DOHH2 (cell line): Measurements from ENCODE around the gene CCDC158.

Source experiments
- H3F3A ChIP-seq: fragments of 200-600 bp; sonication (generic), shearing (Covaris generic); 2 replicates; pipeline ENCODE4 v1.6.0; 2016; ENCODE audit warnings: antibody characterized with exemption, mild to moderate bottlenecking; ENCODE audit not compliant: control insufficient read depth, insufficient read depth
- H3K27ac ChIP-seq: fragments of 200-600 bp; sonication (generic); 2 replicates; pipeline ENCODE4 v1.5.1; 2014; ENCODE audit warnings: low read depth, mild to moderate bottlenecking, low read length, moderate library complexity
- H3K27me3 ChIP-seq: fragments of 200-600 bp; sonication (generic); 2 replicates; pipeline ENCODE4 v1.6.1; 2014; ENCODE audit warnings: mild to moderate bottlenecking, low read length, mixed read lengths; ENCODE audit not compliant: control insufficient read depth
- H3K36me3 ChIP-seq: fragments of 200-600 bp; sonication (generic); 2 replicates; pipeline ENCODE4 v1.6.1; 2014; ENCODE audit warnings: mild to moderate bottlenecking, low read length, moderate library complexity, mixed read lengths; ENCODE audit not compliant: control insufficient read depth
- H3K4me1 ChIP-seq: fragments of 200-600 bp; sonication (generic); 2 replicates; pipeline ENCODE4 v1.6.1; 2014; ENCODE audit warnings: mild to moderate bottlenecking, low read length, mixed read lengths; ENCODE audit not compliant: control insufficient read depth
- H3K4me2 ChIP-seq: fragments of 200-600 bp; sonication (generic); 2 replicates; pipeline ENCODE4 v1.6.0; 2014; ENCODE audit warnings: mild to moderate bottlenecking, low read length, moderate library complexity
- H3K4me3 ChIP-seq: fragments of 200-600 bp; sonication (generic); 2 replicates; pipeline ENCODE4 v1.5.1; 2014; ENCODE audit warnings: mild to moderate bottlenecking, low read length, mixed read lengths
- H3K79me2 ChIP-seq: fragments of 200-600 bp; sonication (generic); 2 replicates; pipeline ENCODE4 v1.6.1; 2014; ENCODE audit warnings: mild to moderate bottlenecking, low read length, mixed read lengths; ENCODE audit not compliant: control insufficient read depth
- H3K9me2 ChIP-seq: fragments of 200-600 bp; sonication (generic); replicated peaks from 2 replicates; pipeline ENCODE4 v1.6.1; 2014; ENCODE audit warnings: mild to moderate bottlenecking, low read length, mixed read lengths; ENCODE audit not compliant: control insufficient read depth
- H3K9me3 ChIP-seq: fragments of 200-600 bp; sonication (generic); 2 replicates; pipeline ENCODE4 v1.6.1; 2014; ENCODE audit warnings: antibody characterized with exemption, low read length, mixed read lengths; ENCODE audit not compliant: control insufficient read depth, insufficient read depth
- H4K20me1 ChIP-seq: fragments of 200-600 bp; sonication (generic); 2 replicates; pipeline ENCODE4 v1.6.0; 2014; ENCODE audit warnings: low read depth, mild to moderate bottlenecking, antibody characterized with exemption, low read length, moderate library complexity; ENCODE audit not compliant: control insufficient read depth, insufficient read depth
- CTCF ChIP-seq: fragments of 200-600 bp; sonication (generic); IDR thresholded peaks from one replicate; pipeline ENCODE4 v1.5.1; 2014; ENCODE audit warnings: antibody characterized with exemption, mild to moderate bottlenecking, low read depth, low read length; ENCODE audit not compliant: poor library complexity, severe bottlenecking
- EZH2phosphoT487 ChIP-seq: fragments of 200-600 bp; sonication (generic); IDR thresholded peaks from 2 replicates; pipeline ENCODE4 v1.6.1; 2017; ENCODE audit warnings: borderline replicate concordance, mild to moderate bottlenecking, antibody characterized with exemption, low read length, moderate library complexity, mixed read lengths

Gene CCDC158

GRCh38 chr4:76420188-76420761 is 666 bp downstream of the CCDC158 start:
- Histone ChIP-seq H4K20me1 (no peaks in the 10 kb centered on the region), H3F3A (no peaks in the 10 kb centered on the region), H3K27ac (no peak overlapping the region), H3K36me3 (no peaks in the 10 kb centered on the region), H3K27me3 (no peaks in the 10 kb centered on the region; the same call in 1 of the 2 replicates), H3K9me3 (no peaks in the 10 kb centered on the region), H3K79me2 (no peaks in the 10 kb centered on the region), H3K4me3 (no peak overlapping the region), H3K4me1 (no peaks in the 10 kb centered on the region), H3K4me2 (no peak overlapping the region), H3K9me2 (no peaks in the 10 kb centered on the region)
- no peak for TF ChIP-seq EZH2phosphoT487
- no peak for TF ChIP-seq CTCF

- no peaks in the 10 kb centered on the region for H3K9me3 ChIP-seq
- no peak overlapping the region for H3K4me2 ChIP-seq
- peaks cover 4% of the 10 kb centered on the region; the same call in 1 of the 2 replicates for H3K27me3 ChIP-seq
- TF ChIP-seq CTCF (no peak), EZH2phosphoT487 (no peak)
- H3K4me1 ChIP-seq, result no peaks in the 10 kb centered on the region
- no peaks in the 10 kb centered on the region for H4K20me1 ChIP-seq
- no peaks in the 10 kb centered on the region for H3F3A ChIP-seq
- no peaks in the 10 kb centered on the region for H3K79me2 ChIP-seq
- H3K9me2 ChIP-seq, result no peaks in the 10 kb centered on the region
- no peak overlapping the region for H3K4me3 ChIP-seq
- no peaks in the 10 kb centered on the region for H3K36me3 ChIP-seq
- H3K27ac ChIP-seq, result no peak overlapping the region
These were observed 10.3 kb downstream of the CCDC158 start for GRCh38 chr4:76410636-76411035.

GRCh38 chr4:76407440-76408119 is 13.4 kb downstream of the CCDC158 start:
- Histone ChIP-seq H3K9me3 (no peaks in the 10 kb centered on the region), H3K4me2 (no peak overlapping the region)
- TF ChIP-seq EZH2phosphoT487 (no peak), CTCF (no peak)

More at GRCh38 chr4:76407440-76408119, 13.4 kb downstream of the CCDC158 start:
- no peaks in the 10 kb centered on the region for H3K36me3 ChIP-seq
- H3K27me3 ChIP-seq, result peaks cover 4% of the 10 kb centered on the region; the same call in 1 of the 2 replicates
- H3K4me1 ChIP-seq, result no peaks in the 10 kb centered on the region
- no peaks in the 10 kb centered on the region for H3K9me2 ChIP-seq
- H4K20me1 ChIP-seq, result no peaks in the 10 kb centered on the region
- no peaks in the 10 kb centered on the region for H3F3A ChIP-seq
- H3K27ac ChIP-seq, result no peak overlapping the region
- no peak overlapping the region for H3K4me3 ChIP-seq
- no peaks in the 10 kb centered on the region for H3K79me2 ChIP-seq
